ENCODE measurements around the gene PCGF2.

PCGF2 gene

GRCh38 chr17:38716368-38717005 is 31.6 kb downstream of the PCGF2 start:
- DNase-seq, result no peak

- DNase-seq, result no peak
Measured at GRCh38 chr17:38715216-38715943, 32.8 kb downstream of the PCGF2 start.

GRCh38 chr17:38713456-38714075 is 34.6 kb downstream of the PCGF2 start:
- DNase-seq, result no peak

- no peak for DNase-seq
Measured at GRCh38 chr17:38712593-38712992, 35.5 kb downstream of the PCGF2 start.

GRCh38 chr17:38711792-38712571 is 36.2 kb downstream of the PCGF2 start:
- DNase-seq, result peak; percentile 23

GRCh38 chr17:38710985-38711384 is 37.2 kb downstream of the PCGF2 start:
- no peak for DNase-seq

GRCh38 chr17:38710604-38710962 is 37.6 kb downstream of the PCGF2 start:
- DNase-seq, result no peak

- DNase-seq, result peak; percentile 67
Measured at GRCh38 chr17:38709864-38710603, 38.1 kb downstream of the PCGF2 start.

- DNase-seq, result no peak
Measured at GRCh38 chr17:38709104-38709820, 38.9 kb downstream of the PCGF2 start.

- no peak for DNase-seq
Measured at GRCh38 chr17:38707678-38708351, 40.3 kb downstream of the PCGF2 start.

- peak; percentile 50 for DNase-seq
Measured at GRCh38 chr17:38706505-38707216, 41.5 kb downstream of the PCGF2 start.

- DNase-seq, result peak; percentile 63
Measured at GRCh38 chr17:38705803-38706504, 42.2 kb downstream of the PCGF2 start.

- DNase-seq, result no peak
Measured at GRCh38 chr17:38705523-38705802, 42.7 kb downstream of the PCGF2 start.

- DNase-seq, result peak; percentile 86
Measured at GRCh38 chr17:38704606-38705522, 43.3 kb downstream of the PCGF2 start, which contains the start of gene MLLT6. Gene MLLT6, plus strand, starts transcription at chr17:38705273. Its CDS starts 360 bp downstream, at chr17:38705633.

- DNase-seq, result peak; percentile 76
Measured at GRCh38 chr17:38703742-38704605, 44.2 kb downstream of the PCGF2 start.

- no peak for DNase-seq
Measured at GRCh38 chr17:38702916-38703741, 45.0 kb downstream of the PCGF2 start.
